HG03103 (cell line): ENCODE results near the gene NCF2.

ENCODE experiments used
- ATAC-seq: cut with Tn5 transposase; IDR thresholded peaks from one replicate; pipeline ENCODE4 v1.9.1; 2021; ENCODE audit warnings: low read depth; ENCODE audit not compliant: unreplicated experiment

NCF2 gene

GRCh38 chr1:183508694-183509093 is 81.6 kb downstream of the NCF2 start:
- ATAC-seq, result no peak

- no peak for ATAC-seq
These were observed 83.7 kb downstream of the NCF2 start for GRCh38 chr1:183506561-183506960.
